Sigmoid colon (tissue), 7 donors: ENCODE data around the gene RNASEH1. TPM values are rescaled to one million over a fixed set of nuclear protein-coding genes. Genes with fewer than 3 reads are reported as not detected.

Source experiments
- DNase-seq: peaks from one replicate; pipeline ENCODE4 v3.0.0-alpha.2; 2019
- H3K27ac ChIP-seq, 4 donors: fragments of 200-600 bp; sonication (generic); one replicate each; pipeline ENCODE4 v1.5.1; 2016 to 2019; ENCODE audit warnings: mild to moderate bottlenecking in 1 of 4
- H3K27me3 ChIP-seq, 3 donors: fragments of 200-600 bp; sonication (generic); one replicate each; pipeline ENCODE4 v1.5.1; 2019; ENCODE audit warnings: mild to moderate bottlenecking in 1 of 3
- H3K36me3 ChIP-seq, 4 donors: fragments of 200-600 bp; sonication (generic); one replicate each; pipeline ENCODE4 v1.5.1; 2016 to 2019
- H3K4me1 ChIP-seq, 4 donors: fragments of 200-600 bp; sonication (generic); one replicate each; pipeline ENCODE4 v1.5.1; 2017 to 2019
- H3K4me3 ChIP-seq, 4 donors: fragments of 200-600 bp; sonication (generic); one replicate each; pipeline ENCODE4 v1.5.1; 2017 to 2019; ENCODE audit warnings: mild to moderate bottlenecking in 2 of 4, moderate library complexity in 1 of 4
- H3K9me3 ChIP-seq, 4 donors: fragments of 200-600 bp in 3 of 4; sonication (generic) in 3 of 4; one replicate each; pipeline versions ENCODE4 v1.5.1 to v1.6.1; 2013 to 2019
- EP300 ChIP-seq, 4 donors: sonication (generic); formaldehyde crosslinking; IDR thresholded peaks; one replicate each; pipeline ENCODE4 v1.6.1; 2017; ENCODE audit warnings: antibody characterized with exemption in 4 of 4
- POLR2A ChIP-seq, 2 donors: fragments of 450-650 bp; IDR thresholded peaks; one replicate each; pipeline ENCODE4 v1.6.1; 2016; ENCODE audit warnings: antibody characterized with exemption in 2 of 2, mild to moderate bottlenecking in 2 of 2, moderate library complexity in 2 of 2
- POLR2AphosphoS5 ChIP-seq, 4 donors: sonication (generic); formaldehyde crosslinking; IDR thresholded peaks; one replicate each; pipeline ENCODE4 v1.6.1; 2017; ENCODE audit warnings: antibody characterized with exemption in 4 of 4
- WGBS, 2 donors: extraction: QIAGEN DNeasy Blood & Tissue Kit; methylation state at CpG; one replicate each; pipeline ENCODE4 v1.1.7; 2013; 5-methylcytosine and 5-hydroxymethylcytosine counted together
- intact Hi-C: fragments of 100-400 bp; cut with DNase I; formaldehyde crosslinking; loops from one replicate; pipeline ENCODE4 v1.15.1; 2023
- polyA plus RNA-seq, 3 donors: library from polyadenylated mRNA; stranded (reverse); fragments of 200-250 nt; gene quantifications; one replicate each; pipeline ENCODE4 v1.2.3, GENCODE V29; 2013
- total RNA-seq, 4 donors: library from RNA; depleted of rRNA; stranded (reverse); fragments of >200 nt; gene quantifications; one replicate each; pipeline ENCODE4 v1.1.0, GENCODE V29; 2016
- TF ChIP-seq, protein P1 (sequence below), 4 experiments: fragments of 450-650 bp in 3 of 4; fragments of 200-600 bp in 1 of 4; IDR thresholded peaks; one replicate each; pipeline ENCODE4 v1.5.1; 2016 to 2019; ENCODE audit warnings: antibody characterized with exemption in 4 of 4, mild to moderate bottlenecking in 3 of 4, moderate library complexity in 2 of 4
- donor health status: healthy with polysubstance abuse.
- donor health status: Bipolar disorder and iron deficiency.
- donor health status: healthy.

RNASEH1 gene
- total and polyA plus RNA-seq, 7 donors = 10.4 to 28.4 (median 20.5) TPM

DNA sequence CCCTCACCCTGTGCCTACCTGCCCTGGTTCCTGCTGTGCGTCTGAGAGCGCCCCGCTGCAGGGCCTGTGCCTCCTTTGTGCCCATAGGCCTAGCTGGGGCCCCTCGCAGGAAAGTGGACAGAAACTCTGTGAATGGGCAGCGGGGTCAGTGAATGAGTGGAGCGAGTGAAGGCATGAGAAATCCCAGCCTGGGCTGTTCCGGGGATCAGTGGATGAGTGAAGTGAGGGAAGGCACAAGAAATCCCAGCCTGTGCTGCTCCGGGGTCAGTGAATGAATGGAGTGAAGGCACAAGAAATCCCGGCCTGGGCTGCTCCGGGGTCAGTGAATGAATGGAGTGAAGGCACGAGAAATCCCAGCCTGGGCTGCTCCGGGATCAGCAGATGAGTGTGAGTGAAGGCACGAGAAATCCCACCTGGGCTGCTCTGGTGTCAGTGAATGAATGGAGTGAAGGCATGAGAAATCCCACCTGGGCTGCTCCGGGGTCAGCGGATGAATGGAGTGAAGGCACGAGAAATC is 38.8 kb upstream of the RNASEH1 start:
- Histone ChIP-seq H3K36me3 (no peaks in the 10 kb centered on the region), H3K9me3 (no peaks in the 10 kb centered on the region), H3K4me3 (no peak overlapping the region), H3K27ac (no peak overlapping the region), H3K27me3 (no peaks in the 10 kb centered on the region), H3K4me1 (peaks cover 0 to 12% (median 6%) of the 10 kb centered on the region in 4 donors)
- DNase-seq = no peak
- intact Hi-C loops = no loop called here
- WGBS, 2 donors = 89 to 93% methylated on average over 16 of the region's 16 CpGs
- no peak for TF ChIP-seq EP300 (IDR thresholded peaks at IDR 0.05)
- TF ChIP-seq POLR2A (IDR thresholded peaks at IDR 0.05) = no peak
- TF ChIP-seq POLR2AphosphoS5 (IDR thresholded peaks at IDR 0.05) = no peak
- TF ChIP-seq, protein P1, sequence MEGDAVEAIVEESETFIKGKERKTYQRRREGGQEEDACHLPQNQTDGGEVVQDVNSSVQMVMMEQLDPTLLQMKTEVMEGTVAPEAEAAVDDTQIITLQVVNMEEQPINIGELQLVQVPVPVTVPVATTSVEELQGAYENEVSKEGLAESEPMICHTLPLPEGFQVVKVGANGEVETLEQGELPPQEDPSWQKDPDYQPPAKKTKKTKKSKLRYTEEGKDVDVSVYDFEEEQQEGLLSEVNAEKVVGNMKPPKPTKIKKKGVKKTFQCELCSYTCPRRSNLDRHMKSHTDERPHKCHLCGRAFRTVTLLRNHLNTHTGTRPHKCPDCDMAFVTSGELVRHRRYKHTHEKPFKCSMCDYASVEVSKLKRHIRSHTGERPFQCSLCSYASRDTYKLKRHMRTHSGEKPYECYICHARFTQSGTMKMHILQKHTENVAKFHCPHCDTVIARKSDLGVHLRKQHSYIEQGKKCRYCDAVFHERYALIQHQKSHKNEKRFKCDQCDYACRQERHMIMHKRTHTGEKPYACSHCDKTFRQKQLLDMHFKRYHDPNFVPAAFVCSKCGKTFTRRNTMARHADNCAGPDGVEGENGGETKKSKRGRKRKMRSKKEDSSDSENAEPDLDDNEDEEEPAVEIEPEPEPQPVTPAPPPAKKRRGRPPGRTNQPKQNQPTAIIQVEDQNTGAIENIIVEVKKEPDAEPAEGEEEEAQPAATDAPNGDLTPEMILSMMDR (IDR thresholded peaks at IDR 0.05) = no peak

DNA sequence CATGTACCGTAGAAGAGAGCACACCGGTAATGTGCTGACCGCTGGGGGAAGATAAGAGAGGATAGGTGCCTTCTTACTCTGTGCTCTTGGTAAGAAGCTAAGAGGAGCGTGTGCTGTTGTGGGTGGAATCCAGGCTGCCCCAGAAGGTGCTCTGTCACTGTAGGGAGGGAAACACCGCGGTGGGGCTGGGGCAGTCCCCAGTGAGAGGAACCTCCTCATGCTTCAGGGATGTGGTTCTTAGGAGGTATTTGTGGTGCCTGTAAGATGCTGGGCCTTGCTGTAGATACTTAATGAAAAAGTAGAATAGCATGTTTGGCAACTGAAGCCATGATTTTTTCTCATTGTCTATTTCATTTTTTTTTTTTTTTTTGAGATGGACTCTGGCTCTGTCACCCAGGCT is 37.9 kb upstream of the RNASEH1 start:
- Histone ChIP-seq H3K27ac (no peak overlapping the region), H3K9me3 (no peaks in the 10 kb centered on the region), H3K27me3 (no peaks in the 10 kb centered on the region), H3K4me1 (peaks cover 0 to 12% (median 6%) of the 10 kb centered on the region in 4 donors), H3K4me3 (no peak overlapping the region), H3K36me3 (no peaks in the 10 kb centered on the region)
- no peak for DNase-seq
- intact Hi-C loops = no loop called here
- TF ChIP-seq POLR2A (IDR thresholded peaks at IDR 0.05) (no peak), EP300 (IDR thresholded peaks at IDR 0.05) (no peak), POLR2AphosphoS5 (IDR thresholded peaks at IDR 0.05) (no peak)
- TF ChIP-seq, protein P1 (IDR thresholded peaks at IDR 0.05) = no peak
- 76 to 93% methylated on average over 6 of the region's 6 CpGs for WGBS, 2 donors

DNA sequence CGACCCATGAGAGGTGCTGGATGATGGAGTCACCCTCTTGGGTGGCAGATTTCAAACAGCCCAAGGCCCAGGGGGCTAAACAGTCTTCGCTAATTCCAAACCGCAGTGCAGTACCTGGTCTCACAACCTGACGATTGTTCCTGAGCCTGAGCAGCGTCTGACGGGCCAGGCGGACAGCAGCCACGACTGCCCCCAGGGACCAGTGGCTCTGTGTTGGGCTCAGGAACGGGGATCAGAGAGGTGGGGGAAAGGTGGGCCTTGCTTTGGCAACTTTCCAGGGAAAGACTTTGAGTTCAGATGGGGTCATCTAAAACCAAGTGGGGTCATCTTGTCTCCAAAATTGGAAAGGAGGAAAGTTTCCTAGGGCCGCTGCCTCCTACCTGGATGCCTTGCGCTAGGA is 37.3 kb upstream of the RNASEH1 start:
- WGBS, 2 donors = 94 to 95% methylated on average over 11 of the region's 11 CpGs
- TF ChIP-seq, protein P1 (IDR thresholded peaks at IDR 0.05) = no peak
- TF ChIP-seq POLR2AphosphoS5 (IDR thresholded peaks at IDR 0.05) (no peak), POLR2A (IDR thresholded peaks at IDR 0.05) (no peak), EP300 (IDR thresholded peaks at IDR 0.05) (no peak)
- H3K27ac ChIP-seq = no peak overlapping the region
- no peaks in the 10 kb centered on the region for H3K36me3 ChIP-seq
- H3K4me3 ChIP-seq = no peak overlapping the region
- H3K27me3 ChIP-seq = no peaks in the 10 kb centered on the region
- peaks cover 0 to 12% (median 6%) of the 10 kb centered on the region in 4 donors for H3K4me1 ChIP-seq
- DNase-seq = no peak
- H3K9me3 ChIP-seq = no peaks in the 10 kb centered on the region
- intact Hi-C loops = no loop called here

DNA sequence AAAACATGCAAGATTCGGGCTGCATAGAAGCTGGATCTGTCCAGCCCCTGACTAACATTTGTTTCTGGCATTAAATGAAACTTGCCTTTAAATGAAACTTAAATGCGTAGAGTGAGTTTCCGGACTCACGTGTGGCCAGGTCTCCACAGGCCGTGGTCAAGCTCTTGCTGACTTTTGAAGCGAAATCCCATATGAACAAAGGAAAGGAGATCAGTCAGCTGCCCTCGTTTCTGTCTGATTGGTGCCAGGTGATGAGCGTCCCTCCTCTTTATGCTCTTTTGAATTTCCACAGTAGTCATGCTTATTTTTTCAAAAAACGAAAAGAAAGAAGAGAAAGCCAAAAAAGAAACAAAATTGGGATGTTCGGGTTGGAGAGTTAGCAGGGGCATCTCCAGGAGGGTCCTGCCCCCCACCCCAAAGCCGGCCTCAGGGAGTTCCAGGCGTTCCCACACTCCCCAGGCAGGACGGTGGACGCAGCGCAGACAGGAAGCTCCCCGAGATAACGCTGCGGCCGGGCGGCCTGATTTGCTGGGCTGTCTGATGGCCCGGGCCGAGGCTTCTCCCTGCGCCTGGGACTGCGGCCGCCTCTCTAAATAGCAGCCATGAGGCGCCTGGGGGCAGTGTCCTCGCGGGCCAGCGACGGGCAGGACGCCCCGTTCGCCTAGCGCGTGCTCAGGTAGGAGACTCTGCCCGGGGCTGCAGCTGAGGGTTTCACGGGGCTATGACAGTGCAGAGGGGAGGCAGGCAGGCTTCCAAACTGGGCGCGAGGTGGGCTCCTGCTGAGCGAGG is 36.6 kb upstream of the RNASEH1 start, which contains the start of gene COLEC11:
Gene COLEC11 (plus strand): TSS at position 620 of the 789 bp plus-strand sequence. CDS start 9,229 bp downstream, outside the sequence.
- H3K9me3 ChIP-seq = no peaks in the 10 kb centered on the region
- H3K4me3 ChIP-seq = peak within 1 kb of the TSS in 2 of 4 donors; percentile 24 to 32
- no peak for DNase-seq
- H3K36me3 ChIP-seq = no peaks in the 10 kb centered on the region
- 45 to 78% methylated on average over 40 of the region's 40 CpGs for WGBS, 2 donors
- H3K27ac ChIP-seq = peak within 1 kb of the TSS in 1 of 4 donors; percentile 31
- intact Hi-C loops = no loop called here
- peaks cover 0 to 12% (median 6%) of the 10 kb centered on the region in 4 donors for H3K4me1 ChIP-seq
- H3K27me3 ChIP-seq = no peaks in the 10 kb centered on the region
- TF ChIP-seq POLR2A (IDR thresholded peaks at IDR 0.05) (no peak), POLR2AphosphoS5 (IDR thresholded peaks at IDR 0.05) (no peak), EP300 (IDR thresholded peaks at IDR 0.05) (no peak)
- TF ChIP-seq, protein P1 (IDR thresholded peaks at IDR 0.05) = peak in 1 of 4 experiments; percentile 23
